Measurements from ENCODE around the gene MSH2. TPM values are rescaled to one million over a fixed set of nuclear protein-coding genes. Genes with fewer than 3 reads are reported as not detected.

The MSH2 gene
- total and polyA plus RNA-seq, 2 donors (not counting 1 experiment from before 2014, with no cell fraction given) = 15.4 to 19.7 TPM

DNA sequence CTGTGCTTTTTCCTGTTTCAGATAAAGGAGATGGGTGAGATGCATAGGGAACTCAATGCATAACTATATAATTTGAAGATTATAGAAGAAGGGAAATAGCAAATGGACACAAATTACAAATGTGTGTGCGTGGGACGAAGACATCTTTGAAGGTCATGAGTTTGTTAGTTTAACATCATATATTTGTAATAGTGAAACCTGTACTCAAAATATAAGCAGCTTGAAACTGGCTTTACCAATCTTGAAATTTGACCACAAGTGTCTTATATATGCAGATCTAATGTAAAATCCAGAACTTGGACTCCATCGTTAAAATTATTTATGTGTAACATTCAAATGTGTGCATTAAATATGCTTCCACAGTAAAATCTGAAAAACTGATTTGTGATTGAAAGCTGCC is 16.4 kb upstream of the MSH2 start:
- no peak overlapping the region for H3K4me3 ChIP-seq (replicated peaks in 1 of 4; ENCODE audit: control extremely low read depth in 1 of 4, insufficient read depth in 1 of 4, low read depth in 3 of 4, low read length in 4 of 4)
- no peak for TF ChIP-seq CTCF (conservative IDR thresholded peaks at IDR 0.05 in 1 of 2, IDR thresholded peaks at IDR 0.05 in 1 of 2; ENCODE audit: low read depth in 1 of 2, low read length in 2 of 2)
- no peak for TF ChIP-seq EZH2 (IDR thresholded peaks at IDR 0.05; ENCODE audit: low read length, missing control alignments)
- no peak for DNase-seq (ENCODE audit: low read depth in 2 of 2)
- no peak overlapping the region for H3K4me2 ChIP-seq (ENCODE audit: extremely low read depth, insufficient read depth, low read length)
- no peak overlapping the region for H2AFZ ChIP-seq (ENCODE audit: low read length)
- H3K27me3 ChIP-seq (ENCODE audit: control insufficient read depth, insufficient read depth, low read length) = no peaks in the 10 kb centered on the region
- no peak overlapping the region for H3K27ac ChIP-seq (ENCODE audit: insufficient read depth, low read length)
- no peak overlapping the region for H3K9ac ChIP-seq (ENCODE audit: insufficient read depth, low read length)
- H4K20me1 ChIP-seq (ENCODE audit: control insufficient read depth, extremely low read depth, insufficient read depth, low read length) = no peaks in the 10 kb centered on the region
- H3K36me3 ChIP-seq (ENCODE audit: control insufficient read depth, insufficient read depth, low read length) = no peaks in the 10 kb centered on the region
- no peaks in the 10 kb centered on the region for H3K9me3 ChIP-seq (ENCODE audit: control insufficient read depth, insufficient read depth, low read depth, low read length)
- H3K4me1 ChIP-seq (ENCODE audit: control insufficient read depth, extremely low read depth, insufficient read depth, low read length) = no peaks in the 10 kb centered on the region
- no peaks in the 10 kb centered on the region for H3K79me2 ChIP-seq (ENCODE audit: control insufficient read depth, insufficient read depth, low read length)

- Histone ChIP-seq H3K4me1 (ENCODE audit: control insufficient read depth, extremely low read depth, insufficient read depth, low read length) (no peaks in the 10 kb centered on the region), H3K4me3 (replicated peaks in 1 of 4; ENCODE audit: control extremely low read depth in 1 of 4, insufficient read depth in 1 of 4, low read depth in 3 of 4, low read length in 4 of 4) (no peak overlapping the region), H3K4me2 (ENCODE audit: extremely low read depth, insufficient read depth, low read length) (no peak overlapping the region), H3K36me3 (ENCODE audit: control insufficient read depth, insufficient read depth, low read length) (no peaks in the 10 kb centered on the region), H3K27me3 (ENCODE audit: control insufficient read depth, insufficient read depth, low read length) (no peaks in the 10 kb centered on the region), H3K9ac (ENCODE audit: insufficient read depth, low read length) (no peak overlapping the region), H3K79me2 (ENCODE audit: control insufficient read depth, insufficient read depth, low read length) (no peaks in the 10 kb centered on the region), H3K9me3 (ENCODE audit: control insufficient read depth, insufficient read depth, low read depth, low read length) (no peaks in the 10 kb centered on the region), H4K20me1 (ENCODE audit: control insufficient read depth, extremely low read depth, insufficient read depth, low read length) (no peaks in the 10 kb centered on the region), H3K27ac (ENCODE audit: insufficient read depth, low read length) (no peak overlapping the region), H2AFZ (ENCODE audit: low read length) (no peak overlapping the region)
- DNase-seq (ENCODE audit: low read depth in 2 of 2) = no peak
- TF ChIP-seq EZH2 (IDR thresholded peaks at IDR 0.05; ENCODE audit: low read length, missing control alignments) (no peak), CTCF (conservative IDR thresholded peaks at IDR 0.05 in 1 of 2, IDR thresholded peaks at IDR 0.05 in 1 of 2; ENCODE audit: low read depth in 1 of 2, low read length in 2 of 2) (no peak)
These were observed 14.1 kb upstream of the MSH2 start for GRCh38 chr2:47388888-47389287.

- no peaks in the 10 kb centered on the region for H3K79me2 ChIP-seq (ENCODE audit: control insufficient read depth, insufficient read depth, low read length)
- no peak overlapping the region for H3K9ac ChIP-seq (ENCODE audit: insufficient read depth, low read length)
- H4K20me1 ChIP-seq (ENCODE audit: control insufficient read depth, extremely low read depth, insufficient read depth, low read length) = no peaks in the 10 kb centered on the region
- H2AFZ ChIP-seq (ENCODE audit: low read length) = no peak overlapping the region
- H3K4me1 ChIP-seq (ENCODE audit: control insufficient read depth, extremely low read depth, insufficient read depth, low read length) = no peaks in the 10 kb centered on the region
- no peaks in the 10 kb centered on the region for H3K36me3 ChIP-seq (ENCODE audit: control insufficient read depth, insufficient read depth, low read length)
- no peaks in the 10 kb centered on the region for H3K9me3 ChIP-seq (ENCODE audit: control insufficient read depth, insufficient read depth, low read depth, low read length)
- no peak for TF ChIP-seq CTCF (conservative IDR thresholded peaks at IDR 0.05 in 1 of 2, IDR thresholded peaks at IDR 0.05 in 1 of 2; ENCODE audit: low read depth in 1 of 2, low read length in 2 of 2)
- TF ChIP-seq EZH2 (IDR thresholded peaks at IDR 0.05; ENCODE audit: low read length, missing control alignments) = no peak
- H3K27ac ChIP-seq (ENCODE audit: insufficient read depth, low read length) = no peak overlapping the region
- H3K27me3 ChIP-seq (ENCODE audit: control insufficient read depth, insufficient read depth, low read length) = no peaks in the 10 kb centered on the region
- no peak overlapping the region for H3K4me3 ChIP-seq (replicated peaks in 1 of 4; ENCODE audit: control extremely low read depth in 1 of 4, insufficient read depth in 1 of 4, low read depth in 3 of 4, low read length in 4 of 4)
- DNase-seq (ENCODE audit: low read depth in 2 of 2) = no peak
- H3K4me2 ChIP-seq (ENCODE audit: extremely low read depth, insufficient read depth, low read length) = no peak overlapping the region
These were observed 13.3 kb upstream of the MSH2 start for GRCh38 chr2:47389692-47390091.
